H1 (cell line): ENCODE measurements around the gene MSANTD4. TPM values are rescaled to one million over a fixed set of nuclear protein-coding genes. Genes with fewer than 3 reads are reported as not detected.

ENCODE experiments used
- CTCF ChIA-PET: fragments of 300-600 bp; sonication (Branson Sonifier 250); formaldehyde crosslinking; loops from one replicate; lab custom pipeline; 2021; ENCODE audit not compliant: partially characterized antibody; lab: Charles Lee
- POLR2A ChIA-PET: fragments of 300-600 bp; sonication (Branson Sonifier 250); formaldehyde crosslinking; loops from one replicate; lab custom pipeline; 2021; ENCODE audit warnings: inconsistent platforms; ENCODE audit not compliant: partially characterized antibody; lab: Charles Lee
- DNase-seq, 2 experiments: peaks; one replicate each; pipeline versions ENCODE4 v3.0.0 to v3.0.0-alpha.2; 2010 to 2022; ENCODE audit warnings: low spot score in 2 of 2, low read depth in 1 of 2, mixed read lengths in 1 of 2
- FAIRE-seq: peaks from 2 replicates; lab custom pipeline; 2011; peaks lifted over from hg19 to GRCh38; lab: Jason Lieb, UNC
- H2AFZ ChIP-seq: 2 replicates; pipeline ENCODE4 v1.8.1; 2012; ENCODE audit warnings: low read length, inconsistent platforms
- H2AK5ac ChIP-seq: 2 replicates; pipeline ENCODE4 v1.6.1; 2013; ENCODE audit warnings: low read depth, low read length
- H2BK120ac ChIP-seq: replicated peaks from 2 replicates; pipeline ENCODE3; 2013; ENCODE audit warnings: low read depth, low read length, inconsistent platforms
- H2BK12ac ChIP-seq: 2 replicates; pipeline ENCODE4 v1.6.1; 2013; ENCODE audit warnings: low read depth, low read length
- H2BK15ac ChIP-seq: 2 replicates; pipeline ENCODE4 v1.6.1; 2013; ENCODE audit warnings: low read length
- H2BK20ac ChIP-seq: 2 replicates; pipeline ENCODE4 v1.6.1; 2013; ENCODE audit warnings: low read length
- H2BK5ac ChIP-seq: 2 replicates; pipeline ENCODE4 v1.6.1; 2013; ENCODE audit warnings: low read depth, low read length
- H3K14ac ChIP-seq: 2 replicates; pipeline ENCODE4 v1.6.1; 2013; ENCODE audit warnings: inconsistent platforms; ENCODE audit not compliant: insufficient read length
- H3K18ac ChIP-seq: 2 replicates; pipeline ENCODE4 v1.6.1; 2013; ENCODE audit warnings: low read length; ENCODE audit errors: extremely low read depth
- H3K23ac ChIP-seq: 2 replicates; pipeline ENCODE4 v1.6.1; 2013; ENCODE audit warnings: inconsistent platforms; ENCODE audit not compliant: insufficient read length
- H3K23me2 ChIP-seq: 2 replicates; pipeline ENCODE4 v1.6.1; 2013; ENCODE audit warnings: low read depth, low read length
- H3K27ac ChIP-seq: 2 replicates; pipeline ENCODE4 v1.6.1; 2011; ENCODE audit warnings: low read depth, low read length, inconsistent platforms
- H3K27me3 ChIP-seq, 4 experiments: replicated peaks in 1 of 4; 1 replicate in 1 of 4; 2 replicates in 3 of 4; pipeline versions ENCODE4 v1.6.1 to v1.8.1; 2011 to 2013; ENCODE audit warnings: low read length in 3 of 4, mild to moderate bottlenecking in 3 of 4, inconsistent platforms in 2 of 4, mixed read lengths in 2 of 4, moderate library complexity in 1 of 4; ENCODE audit not compliant: control insufficient read depth in 3 of 4, insufficient read depth in 3 of 4; ENCODE audit errors: extremely low read depth in 1 of 4
- H3K36me3 ChIP-seq, 4 experiments: 2 replicates each; pipeline versions ENCODE4 v1.6.1 to v1.8.1; 2011 to 2013; ENCODE audit warnings: mild to moderate bottlenecking in 4 of 4, low read length in 3 of 4, moderate library complexity in 2 of 4, control low read depth in 1 of 4, inconsistent platforms in 1 of 4; ENCODE audit not compliant: insufficient read depth in 4 of 4, control insufficient read depth in 2 of 4
- H3K4ac ChIP-seq: replicated peaks from 2 replicates; pipeline ENCODE3; 2013; ENCODE audit warnings: low read length, low read depth, mixed read lengths, inconsistent platforms; ENCODE audit not compliant: insufficient read length
- H3K4me1 ChIP-seq, 4 experiments: replicated peaks in 1 of 4; 1 replicate in 1 of 4; 2 replicates in 3 of 4; pipeline versions ENCODE4 v1.6.1 to v1.8.1; 2011 to 2013; ENCODE audit warnings: low read length in 3 of 4, inconsistent platforms in 2 of 4, mixed read lengths in 1 of 4; ENCODE audit not compliant: insufficient read depth in 4 of 4, control insufficient read depth in 3 of 4
- H3K4me2 ChIP-seq, 2 experiments: 2 replicates each; pipeline versions ENCODE4 v1.6.1 to v1.8.1; 2011 to 2013; ENCODE audit warnings: low read depth in 2 of 2, low read length in 2 of 2, control low read depth in 1 of 2, inconsistent platforms in 1 of 2, mild to moderate bottlenecking in 1 of 2; ENCODE audit not compliant: insufficient read depth in 1 of 2
- H3K4me3 ChIP-seq, 4 experiments: fragments of 200-600, 300-600 bp in 1 of 4; sonication (generic), shearing (Covaris generic), sonication (Bioruptor Twin) in 1 of 4; 2 replicates each; pipeline versions ENCODE4 v1.5.1 to v1.8.1; 2011 to 2016; ENCODE audit warnings: low read length in 4 of 4, low read depth in 3 of 4, control low read depth in 2 of 4, inconsistent platforms in 2 of 4, mild to moderate bottlenecking in 2 of 4, mixed read lengths in 1 of 4, moderate library complexity in 1 of 4; ENCODE audit not compliant: insufficient read depth in 2 of 4; ENCODE audit errors: extremely low read depth in 1 of 4
- H3K56ac ChIP-seq: replicated peaks from 2 replicates; pipeline ENCODE3; 2013; ENCODE audit warnings: low read depth, mild to moderate bottlenecking, mixed read lengths, low read length, inconsistent platforms; ENCODE audit not compliant: insufficient read length
- H3K79me1 ChIP-seq: 2 replicates; pipeline ENCODE4 v1.6.1; 2013; ENCODE audit warnings: low read depth, low read length, control low read depth
- H3K79me2 ChIP-seq, 2 experiments: 2 replicates each; pipeline versions ENCODE4 v1.6.1 to v1.8.1; 2012 to 2013; ENCODE audit warnings: low read length in 2 of 2, mild to moderate bottlenecking in 2 of 2, inconsistent platforms in 1 of 2; ENCODE audit not compliant: insufficient read depth in 2 of 2, control insufficient read depth in 1 of 2
- H3K9ac ChIP-seq, 4 experiments: replicated peaks in 1 of 4; 1 replicate in 1 of 4; 2 replicates in 3 of 4; pipeline versions ENCODE4 v1.6.1 to v1.8.1; 2011 to 2013; ENCODE audit warnings: low read depth in 3 of 4, low read length in 3 of 4, control low read depth in 2 of 4, mild to moderate bottlenecking in 2 of 4, moderate library complexity in 2 of 4, inconsistent platforms in 1 of 4; ENCODE audit errors: extremely low read depth in 1 of 4
- H3K9me3 ChIP-seq, 2 experiments: 2 replicates each; pipeline versions ENCODE4 v1.6.1 to v1.8.1; 2012 to 2013; ENCODE audit warnings: mild to moderate bottlenecking in 2 of 2, moderate library complexity in 2 of 2, control low read depth in 1 of 2, inconsistent platforms in 1 of 2, low read depth in 1 of 2, low read length in 1 of 2, mixed read lengths in 1 of 2; ENCODE audit not compliant: insufficient read depth in 2 of 2
- H4K20me1 ChIP-seq, 2 experiments: replicated peaks in 1 of 2; 2 replicates each; pipeline versions ENCODE3 to v1.8.1; 2011 to 2013; ENCODE audit warnings: inconsistent platforms in 2 of 2, low read length in 2 of 2, mild to moderate bottlenecking in 1 of 2; ENCODE audit not compliant: insufficient read depth in 2 of 2, control insufficient read depth in 1 of 2
- H4K5ac ChIP-seq: 2 replicates; pipeline ENCODE4 v1.6.1; 2013; ENCODE audit warnings: low read length, low read depth, mixed read lengths, inconsistent platforms; ENCODE audit not compliant: insufficient read length
- H4K8ac ChIP-seq: 2 replicates; pipeline ENCODE4 v1.8.0; 2013; ENCODE audit warnings: mild to moderate bottlenecking, moderate library complexity, low read length, inconsistent platforms; ENCODE audit not compliant: insufficient read depth; ENCODE audit errors: extremely low read depth
- H4K91ac ChIP-seq: replicated peaks from 2 replicates; pipeline ENCODE3; 2013; ENCODE audit warnings: low read length, mixed read lengths, inconsistent platforms; ENCODE audit not compliant: insufficient read length
- CTBP2 ChIP-seq: IDR thresholded peaks from 2 replicates; pipeline ENCODE4 v1.7.0; 2011; ENCODE audit warnings: borderline replicate concordance, mild to moderate bottlenecking, moderate library complexity, mixed read lengths, low read length; ENCODE audit not compliant: insufficient read depth, insufficient read length
- KDM1A ChIP-seq: fragments of 200-600, 300-600 bp; sonication (generic); IDR thresholded peaks from 2 replicates; pipeline ENCODE4 v1.7.1; 2016; ENCODE audit warnings: mild to moderate bottlenecking, low read length, borderline replicate concordance
- RNF2 ChIP-seq: fragments of 200-900, 300-1000 bp; sonication (generic); IDR thresholded peaks from 2 replicates; pipeline ENCODE4 v1.7.1; 2016; ENCODE audit warnings: borderline replicate concordance, low read depth, mild to moderate bottlenecking, antibody characterized with exemption, low read length; ENCODE audit not compliant: poor library complexity, severe bottlenecking; ENCODE audit errors: missing control alignments
- whole genome bisulfite sequencing, 2 experiments: shearing (Covaris generic) in 1 of 2; methylation state at CpG; one replicate each; pipeline versions ENCODE4 v1.1.6 to v1.1.7; 2013 to 2015; ENCODE audit warnings: low lambda C conversion rate in 2 of 2, mixed read lengths in 2 of 2, inconsistent platforms in 1 of 2, low coverage in 1 of 2, missing lambda C conversion rate in 1 of 2; ENCODE audit not compliant: insufficient replicate concordance in 2 of 2, insufficient coverage in 1 of 2, insufficient read length in 1 of 2; ENCODE audit errors: extremely low coverage in 1 of 2, missing lambda C conversion rate in 1 of 2; 5-methylcytosine and 5-hydroxymethylcytosine counted together
- polyA plus RNA-seq, 7 experiments: library from polyadenylated mRNA; depleted of rRNA in 3 of 7; stranded (reverse) in 5 of 7; unstranded in 2 of 7; fragments of >200 nt in 5 of 7; fragments of 200-250 nt in 2 of 7; gene quantifications; 1 replicate in 5 of 7; 2 replicates in 1 of 7; 4 replicates in 1 of 7; pipeline versions ENCODE4 v1.2.1 to v1.2.3, GENCODE V29; 2011 to 2013; ENCODE audit warnings: missing spikeins in 2 of 7, mixed read lengths in 2 of 7
- total RNA-seq: library from RNA; stranded (reverse); fragmentation: NEBNext Ultra II Directional; extraction: Animal tissue kit (Norgen Biotek cat#: 25700); gene quantifications from 2 replicates; pipeline ENCODE4 v1.2.1, GENCODE V29; 2021

Gene MSANTD4
- total and polyA plus RNA-seq, 2 of the 8 experiments (the other 6 are each of a cell fraction or from before 2014, with no cell fraction given), result 5.1 to 21.9 TPM

DNA sequence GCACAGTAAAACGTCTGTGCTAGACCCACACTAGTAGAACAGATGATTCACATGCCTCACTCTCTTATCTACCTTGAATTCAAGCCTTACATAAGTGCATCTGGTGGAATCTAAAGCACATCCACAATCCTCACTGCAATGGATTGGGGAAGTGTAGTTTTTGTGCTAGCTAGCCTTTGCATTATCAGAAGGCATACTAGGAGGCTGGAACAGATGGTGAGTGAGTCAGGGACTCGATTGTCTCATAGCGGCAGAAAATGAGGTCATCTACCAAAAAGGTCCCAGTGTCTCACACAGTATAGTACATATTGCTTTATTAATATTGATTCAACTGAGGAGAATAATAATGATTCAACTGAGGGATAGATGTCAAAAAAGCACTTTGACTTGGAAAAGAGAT, 9.3 kb downstream of the MSANTD4 start:
- H2BK20ac ChIP-seq, result no peak overlapping the region
- peaks cover 0 to 4% (median 0%) of the 10 kb centered on the region in 4 experiments; a peak in 2 of 7 replicates for H3K4me1 ChIP-seq
- CTCF ChIA-PET, result no interaction called here
- DNase-seq (no peak), FAIRE-seq (no peak)
- no peak overlapping the region for H2BK5ac ChIP-seq
- H2BK120ac ChIP-seq, result no peak overlapping the region
- no peaks in the 10 kb centered on the region for H3K27me3 ChIP-seq
- no peak overlapping the region for H3K14ac ChIP-seq
- H2BK15ac ChIP-seq, result no peak overlapping the region
- H3K23me2 ChIP-seq, result no peaks in the 10 kb centered on the region
- H3K18ac ChIP-seq, result no peak overlapping the region
- H4K8ac ChIP-seq, result no peak overlapping the region
- H3K79me1 ChIP-seq, result peaks cover 7% of the 10 kb centered on the region; the same call in 1 of the 2 replicates
- no peak overlapping the region for H3K9ac ChIP-seq
- H3K36me3 ChIP-seq, result peaks cover 0 to 32% (median 15%) of the 10 kb centered on the region in 4 experiments; a peak in 5 of 8 replicates
- H2BK12ac ChIP-seq, result no peak overlapping the region
- H3K79me2 ChIP-seq, result peaks cover 3 to 85% of the 10 kb centered on the region in 2 experiments; a peak in 3 of 4 replicates
- no peak overlapping the region for H2AK5ac ChIP-seq
- TF ChIP-seq KDM1A (no peak), CTBP2 (no peak), RNF2 (no peak)
- H3K56ac ChIP-seq, result no peak overlapping the region
- no peak overlapping the region for H3K27ac ChIP-seq
- H3K4me3 ChIP-seq, result no peak overlapping the region
- no peak overlapping the region for H3K4ac ChIP-seq
- H4K20me1 ChIP-seq, result peaks cover 2 to 3% of the 10 kb centered on the region in 2 experiments
- POLR2A ChIA-PET, result no interaction called here
- H3K23ac ChIP-seq, result no peak overlapping the region
- no peak overlapping the region for H4K91ac ChIP-seq
- WGBS, 2 experiments, result 78% methylated on average over 3 of the region's 3 CpGs; no CpG with 5 or more reads in 1 of the 2 experiments
- H2AFZ ChIP-seq, result no peak overlapping the region
- no peaks in the 10 kb centered on the region for H3K9me3 ChIP-seq
- no peak overlapping the region for H4K5ac ChIP-seq
- H3K4me2 ChIP-seq, result no peak overlapping the region; a peak in 1 of 4 replicates
